Right renal cortex interstitium (tissue), 3 donors: ENCODE results near the gene SSR1. TPM values are rescaled to one million over a fixed set of nuclear protein-coding genes. Genes with fewer than 3 reads are reported as not detected.
A peak's percentile ranks its signal among the peaks of the same experiment; 100 is the strongest.
"Not testable (repeated sequence)": the region's sequence is repeated elsewhere in the genome, so short reads cannot be mapped to it uniquely, and the experiment has no call there.

Source experiments
- DNase-seq, 3 donors: peaks; one replicate each; pipeline ENCODE4 v3.0.0-alpha.2; 2013; ENCODE audit warnings: low read depth in 3 of 3, low spot score in 2 of 3
- polyA plus RNA-seq, 3 donors: library from polyadenylated mRNA; unstranded; fragments of 120-200 nt; gene quantifications; one replicate each; pipeline ENCODE4 v1.2.1, GENCODE V29; 2013; ENCODE audit not compliant: insufficient read length in 3 of 3

The SSR1 gene
- polyA plus RNA-seq, 3 donors, result 129 to 141 (median 141) TPM

DNA sequence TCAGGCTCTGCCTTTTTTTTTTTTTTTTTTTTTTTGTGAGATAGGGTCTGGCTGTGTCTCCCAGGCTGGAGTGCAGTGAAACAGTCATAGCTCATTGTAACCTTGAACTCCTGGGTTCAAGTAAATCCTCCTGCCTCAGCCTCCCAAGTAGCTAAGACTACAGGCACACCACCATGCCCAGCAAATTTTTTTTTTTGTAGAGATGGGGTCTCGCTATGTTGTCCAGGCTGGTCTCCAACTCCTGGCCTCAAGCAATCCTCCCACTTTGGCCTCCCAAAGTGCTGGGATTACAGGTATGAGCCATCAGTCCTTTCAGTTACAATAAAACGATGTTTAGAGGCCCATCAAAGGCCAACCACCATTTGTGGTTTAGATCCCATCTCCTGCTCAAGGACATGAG lies 6.4 kb upstream of the SSR1 start:
- DNase-seq, result not testable (repeated sequence)

GRCh38 chr6:7317538-7317937 lies 4.5 kb upstream of the SSR1 start:
- no peak for DNase-seq

DNA sequence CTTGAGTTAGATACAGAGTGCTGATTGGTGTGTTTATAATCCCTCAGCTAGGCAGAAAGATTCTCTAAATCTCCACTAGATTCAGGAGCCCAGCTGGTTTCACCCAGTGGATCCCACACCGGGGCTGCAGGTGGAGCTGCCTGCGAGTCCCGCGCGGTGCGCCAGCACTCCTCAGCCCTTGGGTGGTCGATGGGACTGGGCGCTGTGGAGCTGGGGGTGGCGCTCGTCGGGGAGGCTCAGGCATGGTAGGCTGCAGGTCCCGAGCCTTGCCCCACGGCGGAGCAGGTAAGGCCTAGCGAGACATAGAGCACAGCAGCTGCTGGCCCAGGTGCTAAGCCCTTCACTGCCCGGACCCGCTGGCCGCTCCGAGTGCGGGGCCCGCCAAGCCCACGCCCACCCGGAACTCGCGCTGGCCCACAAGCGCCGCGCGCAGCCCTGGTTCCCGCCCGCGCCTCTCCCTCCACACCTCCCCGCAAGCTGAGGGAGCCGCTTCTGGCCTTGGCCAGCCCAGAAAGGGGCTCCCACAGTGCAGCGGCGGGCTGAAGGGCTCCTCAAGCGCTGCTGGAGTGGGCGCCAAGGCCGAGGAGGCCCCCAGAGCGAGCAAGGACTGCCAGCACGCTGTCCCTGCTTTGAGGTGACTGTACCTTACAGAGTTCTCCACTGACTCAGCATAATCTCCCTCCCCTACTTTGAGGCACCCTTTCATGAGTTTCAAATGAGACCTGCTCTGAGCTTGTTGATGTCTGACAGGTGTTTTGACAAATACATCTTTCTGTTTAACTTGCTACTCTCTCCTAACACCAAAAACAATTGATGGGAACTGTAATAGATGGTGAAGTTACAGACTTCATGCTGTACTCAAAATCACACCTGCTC lies 3.9 kb upstream of the SSR1 start:
- no peak for DNase-seq

DNA sequence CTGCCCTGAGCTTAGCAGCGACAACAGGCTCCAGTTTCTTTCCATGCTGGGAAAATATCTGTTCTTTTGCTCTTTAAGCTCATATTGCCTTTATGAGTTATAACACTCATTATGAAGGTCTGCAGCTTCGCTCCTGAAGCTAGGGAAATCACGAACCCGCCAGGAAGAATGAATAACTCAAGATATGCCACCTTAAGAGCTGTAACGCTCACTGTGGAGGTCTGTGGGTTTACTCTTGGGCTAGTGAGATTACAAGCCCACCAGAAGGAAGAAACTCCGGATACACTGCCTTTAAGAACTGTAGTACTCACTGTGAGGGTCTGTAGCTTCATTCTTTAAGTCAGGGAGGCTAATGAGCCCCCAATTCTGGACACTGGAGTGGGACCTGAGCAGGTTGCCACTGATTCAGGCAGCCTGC lies 3.0 kb upstream of the SSR1 start:
- DNase-seq, result no peak

DNA sequence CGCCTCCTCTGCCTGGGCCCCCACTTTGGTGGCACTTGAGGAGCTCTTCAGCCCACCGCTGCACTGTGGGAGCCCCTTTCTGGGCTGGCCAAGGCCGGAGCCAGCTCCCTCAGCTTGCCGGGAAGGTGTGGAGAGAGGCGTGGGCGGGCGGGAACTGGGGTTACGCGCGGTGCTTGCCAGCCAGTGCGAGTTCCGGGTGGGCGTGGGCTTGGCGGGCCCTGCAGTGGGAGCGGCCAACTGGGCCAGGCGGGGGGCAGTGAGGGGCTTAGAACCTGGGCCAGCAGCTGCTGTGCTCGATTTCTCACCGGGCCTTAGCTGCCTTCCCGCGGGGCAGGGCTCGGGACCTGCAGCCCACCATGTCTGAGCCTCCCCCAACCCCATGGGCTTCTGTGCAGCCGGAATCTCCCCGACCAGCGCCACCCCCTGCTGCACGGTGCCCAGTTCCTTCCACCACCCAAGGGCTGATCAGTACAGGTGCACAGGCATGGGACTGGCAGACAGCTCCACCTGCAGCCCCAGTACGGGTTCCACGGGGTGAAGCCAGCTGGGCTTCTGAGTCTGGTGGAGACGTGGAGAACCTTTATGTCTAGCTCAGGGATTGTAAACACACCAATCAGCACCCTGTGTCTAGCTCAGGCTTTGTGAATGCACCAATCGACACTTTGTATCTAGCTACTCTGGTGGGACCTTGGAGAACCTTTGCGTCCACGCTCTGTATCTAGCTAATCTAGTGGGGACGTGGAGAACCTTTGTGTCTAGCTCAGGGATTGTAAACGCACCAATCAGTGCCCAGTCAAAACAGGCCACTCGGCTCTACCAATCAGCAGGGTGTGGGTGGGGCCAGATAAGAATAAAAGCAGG lies 2.3 kb upstream of the SSR1 start:
- DNase-seq, result not testable (repeated sequence)

GRCh38 chr6:7314414-7314813 lies 1.4 kb upstream of the SSR1 start:
- DNase-seq, result no peak

DNA sequence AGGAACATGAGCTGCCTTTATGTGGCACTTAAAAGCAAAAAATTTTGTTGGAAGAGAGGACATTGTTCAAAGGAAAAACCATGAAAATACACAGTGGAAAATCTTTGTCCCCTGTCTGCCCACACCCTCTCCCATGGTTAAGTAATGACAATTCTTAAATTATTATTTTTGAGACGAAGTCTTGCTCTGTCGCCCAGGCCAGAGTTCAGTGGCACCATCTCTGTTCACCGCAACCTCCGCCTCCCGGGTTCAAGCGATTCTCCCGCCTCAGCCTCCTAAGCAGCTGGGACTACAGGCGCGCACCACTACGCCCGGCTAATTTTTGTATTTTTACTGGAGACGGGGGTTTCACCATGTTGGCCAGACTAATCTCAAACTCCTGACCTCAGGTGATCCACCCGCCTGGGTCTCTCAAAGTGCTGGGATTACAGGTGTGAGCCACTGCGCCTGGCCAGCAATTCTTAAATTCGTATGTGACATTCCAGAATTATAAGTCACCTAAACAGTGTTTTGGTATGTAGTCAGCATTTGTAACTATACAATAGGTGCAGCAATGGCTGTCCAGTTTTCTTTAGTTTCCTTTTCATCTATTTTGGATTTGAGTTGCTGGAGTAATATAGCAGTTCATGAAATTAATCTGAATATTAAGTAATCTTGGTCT lies 636 bp upstream of the SSR1 start:
- no peak for DNase-seq

GRCh38 chr6:7311917-7312615 lies 933 bp downstream of the SSR1 start:
- peak in 2 of 3 donors; percentile 23 to 30 for DNase-seq

DNA sequence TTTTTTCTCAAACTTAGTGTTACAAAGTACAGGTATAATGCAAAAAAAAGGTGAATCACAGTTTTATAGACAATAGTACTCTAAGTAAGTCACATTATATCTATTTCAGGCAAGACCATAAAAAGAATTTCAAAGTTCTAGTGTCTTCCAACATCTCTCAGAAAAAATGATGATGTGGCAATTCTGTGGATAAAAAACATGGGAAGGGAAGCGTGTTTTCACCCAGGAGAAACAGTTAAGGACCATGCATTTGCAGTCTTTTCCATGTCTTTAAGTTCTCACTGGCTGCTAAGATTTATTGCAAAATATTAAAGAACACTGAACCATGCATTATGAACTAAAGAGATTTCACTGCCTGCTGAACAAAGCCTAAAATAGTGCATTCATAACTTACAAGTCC lies 1.8 kb downstream of the SSR1 start:
- DNase-seq, result no peak

- no peak for DNase-seq
These were observed 3.9 kb downstream of the SSR1 start for GRCh38 chr6:7309050-7309449.

DNA sequence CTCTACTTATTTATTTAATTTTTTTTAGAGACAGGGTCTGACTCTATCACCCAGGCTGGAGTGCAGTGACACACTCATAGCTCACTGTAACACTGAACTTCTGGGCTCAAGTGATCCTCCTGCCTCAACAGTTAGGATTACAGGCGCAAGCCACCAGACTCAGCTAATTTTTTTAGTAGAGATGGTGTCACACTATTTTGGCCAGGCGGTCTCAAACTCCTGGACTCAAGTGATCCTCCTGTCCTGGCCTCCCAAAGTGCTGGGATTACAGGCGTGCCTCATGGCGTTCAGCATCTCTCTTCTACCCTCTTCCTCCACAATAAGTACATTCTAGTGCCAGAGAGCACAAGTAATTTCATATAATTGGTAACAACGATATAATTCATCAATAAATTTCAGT lies 5.5 kb downstream of the SSR1 start:
- no peak for DNase-seq

- no peak for DNase-seq
These were observed 8.2 kb downstream of the SSR1 start for GRCh38 chr6:7304821-7305220.

- no peak for DNase-seq
These were observed 11.3 kb downstream of the SSR1 start for GRCh38 chr6:7301702-7302101.

- no peak for DNase-seq
These were observed 12.1 kb downstream of the SSR1 start for GRCh38 chr6:7300926-7301325.

DNA sequence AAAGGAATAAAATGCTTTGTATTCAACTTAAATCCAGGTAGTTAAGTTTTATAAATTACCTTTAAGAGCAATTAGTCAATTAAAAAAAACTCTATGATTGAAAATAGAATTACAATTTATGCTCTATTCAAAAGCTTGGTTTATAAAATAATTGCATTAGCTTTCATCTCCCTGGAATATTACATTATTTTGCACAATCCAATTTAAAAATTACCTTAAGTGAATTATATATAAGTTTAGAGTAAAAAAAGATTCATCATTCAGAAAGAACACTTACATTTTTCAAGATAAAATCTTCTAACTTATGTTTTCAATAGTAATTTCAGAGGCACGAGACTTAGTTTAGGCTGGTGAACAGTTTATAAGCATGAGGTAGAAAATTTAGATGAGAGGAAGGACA lies 14.9 kb downstream of the SSR1 start:
- DNase-seq, result no peak

DNA sequence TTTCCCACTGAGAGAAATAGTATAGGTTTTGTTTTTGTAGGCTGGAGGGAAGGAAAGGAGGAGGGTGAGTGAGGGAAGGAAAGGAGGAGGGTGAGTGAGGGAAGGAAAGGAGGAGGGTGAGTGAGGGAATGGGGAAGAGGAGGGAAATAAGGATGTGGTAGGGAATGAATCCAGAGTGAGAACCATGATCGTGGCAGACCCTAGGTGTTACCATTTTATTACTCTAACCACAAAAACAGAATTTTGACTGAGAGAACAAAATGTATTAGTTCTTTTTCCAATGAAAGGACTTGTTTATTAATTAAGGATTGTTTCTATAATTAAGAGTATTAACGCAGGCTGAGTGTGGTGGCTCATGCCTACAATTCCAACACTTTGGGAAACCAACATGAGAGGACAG lies 16.4 kb downstream of the SSR1 start:
- no peak for DNase-seq

DNA sequence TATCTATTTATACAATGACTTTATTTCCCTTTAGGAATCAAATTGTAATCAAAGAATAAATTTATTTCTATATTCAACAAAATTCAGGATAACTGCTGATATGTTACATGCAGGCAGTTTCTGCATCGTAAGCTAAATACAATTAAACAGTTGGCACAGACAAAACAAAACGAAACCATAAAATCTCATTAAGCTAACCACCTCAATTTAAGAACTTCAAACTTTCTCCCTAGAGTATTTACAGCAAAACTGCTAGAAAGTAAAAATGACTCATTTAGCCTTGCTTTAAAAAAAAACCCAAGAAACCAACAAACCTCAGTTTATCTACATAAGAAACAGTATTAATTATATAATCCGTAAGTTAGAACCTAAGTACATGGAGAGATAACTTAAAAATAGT lies 17.1 kb downstream of the SSR1 start:
- DNase-seq, result no peak

DNA sequence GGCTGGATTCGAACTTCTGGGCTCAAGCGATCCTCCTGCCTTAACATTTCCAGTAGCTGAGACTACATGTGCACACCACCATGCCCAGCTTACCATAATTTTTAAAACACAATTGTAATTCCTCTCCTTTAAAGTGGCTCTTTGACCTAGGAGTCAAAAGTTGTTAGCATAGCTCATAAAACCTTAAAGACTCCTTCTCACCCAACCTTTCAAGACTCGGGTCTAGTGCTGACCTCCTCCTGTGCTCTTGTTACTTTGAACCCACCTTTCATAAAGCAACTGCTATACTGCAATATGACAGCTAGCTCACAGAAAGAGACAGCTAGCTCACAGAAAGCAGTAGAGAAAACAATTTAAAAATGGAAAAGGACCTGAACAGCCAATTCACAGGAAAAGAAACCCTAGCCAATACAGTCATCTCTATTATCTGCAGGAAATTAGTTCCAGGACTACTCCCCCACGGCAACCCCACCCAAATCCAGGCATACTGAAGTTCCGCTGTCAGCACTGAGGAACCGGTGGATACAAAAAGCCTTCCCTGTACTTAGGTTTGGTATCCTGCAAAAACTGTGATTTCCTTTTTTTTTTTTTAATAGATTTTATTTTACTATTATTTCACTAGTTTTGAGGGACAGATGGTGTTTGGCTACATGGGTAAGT lies 20.3 kb downstream of the SSR1 start:
- DNase-seq, result no peak

DNA sequence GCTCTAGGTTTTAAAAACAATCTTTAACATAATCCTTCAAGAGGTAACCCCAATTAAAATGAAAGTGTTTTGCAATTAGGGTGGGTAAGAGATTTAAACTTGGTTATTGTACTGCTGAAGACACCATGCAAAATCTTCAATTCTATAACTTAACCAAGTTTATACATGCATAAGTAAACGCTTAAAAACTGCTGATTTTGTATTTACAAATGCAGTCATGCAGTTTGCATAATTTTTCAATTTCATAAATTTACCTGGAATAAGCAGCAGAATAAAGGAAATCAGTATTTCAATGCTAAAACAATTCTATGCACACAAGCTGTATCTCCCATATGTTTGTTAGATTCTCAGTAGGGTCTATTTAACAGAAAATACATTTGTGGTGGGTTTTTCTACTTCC lies 22.9 kb downstream of the SSR1 start:
- DNase-seq, result no peak

DNA sequence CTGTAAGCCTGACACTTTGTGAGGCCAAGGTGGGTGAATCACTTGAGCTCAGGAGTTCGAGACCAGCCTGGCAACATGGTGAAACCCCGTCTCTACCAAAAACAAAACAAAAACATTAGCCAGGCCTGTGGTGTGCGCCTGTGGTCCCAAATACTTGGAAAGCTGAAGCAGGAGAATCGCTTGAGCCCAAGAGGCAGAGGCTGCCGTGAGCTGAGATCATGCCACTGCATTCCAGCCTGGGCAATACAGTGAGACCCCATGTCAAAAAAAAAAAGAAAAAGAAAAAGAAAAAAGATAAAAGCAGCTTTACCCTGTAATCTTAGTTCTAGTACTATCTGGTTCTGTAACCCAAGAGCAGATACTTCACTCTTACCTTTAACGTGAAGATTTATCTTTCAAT lies 27.6 kb downstream of the SSR1 start:
- DNase-seq, result no peak
